Right lobe of liver (tissue), 6 donors: ENCODE measurements around the gene ABHD11. TPM values are rescaled to one million over a fixed set of nuclear protein-coding genes. Genes with fewer than 3 reads are reported as not detected.

Experiments
- ATAC-seq, 4 donors: fragments of 200-7000 bp; cut with Tn5 transposase; one replicate each; pipeline ENCODE4 v1.9.1; 2020; ENCODE audit warnings: mild to moderate bottlenecking in 4 of 4, moderate library complexity in 4 of 4
- DNase-seq, 3 donors: peaks; one replicate each; pipeline ENCODE4 v3.0.0-alpha.2; 2020
- H3K27ac ChIP-seq, 3 donors: fragments of 200-600 bp; one replicate each; pipeline ENCODE4 v1.8.0; 2022
- H3K27me3 ChIP-seq, 2 donors: fragments of 200-600 bp; one replicate each; pipeline ENCODE4 v1.8.0; 2022
- H3K36me3 ChIP-seq, 4 donors: fragments of 200-600 bp; sonication (generic) in 1 of 4; one replicate each; pipeline versions ENCODE4 v1.5.1 to v1.8.0; 2017 to 2022; ENCODE audit warnings: control low read depth in 1 of 4
- H3K4me1 ChIP-seq, 4 donors: fragments of 200-600 bp; sonication (generic) in 1 of 4; one replicate each; pipeline versions ENCODE4 v1.5.1 to v1.8.0; 2017 to 2022; ENCODE audit warnings: control low read depth in 1 of 4
- H3K4me3 ChIP-seq, 3 donors: fragments of 200-600 bp; one replicate each; pipeline ENCODE4 v1.8.0; 2022
- H3K9me3 ChIP-seq, 4 donors: fragments of 200-600 bp; sonication (generic) in 1 of 4; one replicate each; pipeline versions ENCODE4 v1.5.1 to v1.8.0; 2017 to 2022; ENCODE audit warnings: control low read depth in 1 of 4
- CTCF ChIP-seq, 4 donors: fragments of 200-600 bp in 3 of 4; fragments of 450-650 bp in 1 of 4; IDR thresholded peaks; one replicate each; pipeline versions ENCODE4 v1.5.1 to v1.8.0; 2016 to 2022; ENCODE audit warnings: antibody characterized with exemption in 4 of 4, mild to moderate bottlenecking in 2 of 4
- POLR2A ChIP-seq: fragments of 450-650 bp; IDR thresholded peaks from one replicate; pipeline ENCODE4 v1.6.1; 2017; ENCODE audit warnings: antibody characterized with exemption, mild to moderate bottlenecking
- WGBS: methylation state at CpG from one replicate; pipeline ENCODE4 v1.1.6; 2018; ENCODE audit warnings: low coverage, low lambda C conversion rate; ENCODE audit not compliant: insufficient coverage; ENCODE audit errors: missing lambda C conversion rate; 5-methylcytosine and 5-hydroxymethylcytosine counted together
- intact Hi-C, 2 donors: fragments of 100-400 bp; cut with DNase I; formaldehyde crosslinking; loops; one replicate each; pipeline versions ENCODE4 v1.11.2 to v1.14.1; 2022
- total RNA-seq, 6 experiments: library from RNA; depleted of rRNA in 2 of 6; stranded (reverse); fragments of >200 nt in 2 of 6; fragmentation: NEBNext Ultra II Directional in 3 of 6; extraction: Animal tissue kit (Norgen Biotek cat#: 25700) in 3 of 6; gene quantifications; one replicate each; pipeline versions ENCODE4 v1.1.0 to v1.2.4, GENCODE V29; 2016 to 2023
- donor health status: DM: no; HTN: yes; CAD: no.
- donor health status: DM: no; HTN: no; CAD: no.
- donor health status: DM: no; HTN: no; CAD: no.
- donor health status: DM: no; HTN: yes; CAD: no.
- donor health status: DM: no; HTN: yes; CAD: no.

ABHD11 gene
- total RNA-seq, 6 experiments from 2014 or later = 5.6 to 8.4 (median 7.0) TPM

GRCh38 chr7:73770002-73770859, 31.6 kb upstream of the ABHD11 start, which contains the start of gene CLDN3:
TSS of gene CLDN3 (minus strand) at chr7:73770270. CDS start at chr7:73770049, 221 bp downstream.
- ATAC-seq = peak; percentile 87 to 95 (median 90)
- intact Hi-C loops = no loop called here
- Histone ChIP-seq H3K27ac (peak within 1 kb of the TSS; percentile 73 to 82 (median 78)), H3K36me3 (no peaks in the 10 kb centered on the region), H3K4me3 (peak within 1 kb of the TSS; percentile 43 to 66 (median 60)), H3K4me1 (peaks cover 0 to 34% (median 12%) of the 10 kb centered on the region in 4 donors), H3K9me3 (no peaks in the 10 kb centered on the region), H3K27me3 (no peaks in the 10 kb centered on the region)
- peak; percentile 89 for TF ChIP-seq POLR2A
- TF ChIP-seq CTCF (IDR thresholded peaks at IDR 0.05) = no peak
- peak; percentile 95 to 98 (median 97) for DNase-seq
- WGBS = 0% methylated on average over 4 of the region's 82 CpGs

- DNase-seq = no peak
Observed at GRCh38 chr7:73769481-73770001, 30.9 kb upstream of the ABHD11 start.

GRCh38 chr7:73768641-73769480, 30.3 kb upstream of the ABHD11 start:
- WGBS = 69% methylated on average over 18 of the region's 53 CpGs
- Histone ChIP-seq H3K27me3 (no peaks in the 10 kb centered on the region), H3K27ac (peak overlapping the region in 1 of 3 donors; percentile 82), H3K36me3 (no peaks in the 10 kb centered on the region), H3K4me3 (peak overlapping the region; percentile 43 to 66 (median 60)), H3K9me3 (no peaks in the 10 kb centered on the region), H3K4me1 (peaks cover 0 to 21% (median 6%) of the 10 kb centered on the region in 4 donors)
- peak in 1 of 3 donors; percentile 55 for DNase-seq
- ATAC-seq = no peak
- TF ChIP-seq CTCF (IDR thresholded peaks at IDR 0.05) (no peak), POLR2A (no peak)
- intact Hi-C loops = no loop called here

More at GRCh38 chr7:73769481-73770001, 30.9 kb upstream of the ABHD11 start:
- ATAC-seq = peak; percentile 4 to 8 (median 6)
- intact Hi-C loops = no loop called here
- Histone ChIP-seq H3K27ac (peak overlapping the region; percentile 73 to 82 (median 78)), H3K4me1 (peaks cover 0 to 27% (median 10%) of the 10 kb centered on the region in 4 donors), H3K27me3 (no peaks in the 10 kb centered on the region), H3K4me3 (peak overlapping the region; percentile 43 to 66 (median 60)), H3K36me3 (no peaks in the 10 kb centered on the region), H3K9me3 (no peaks in the 10 kb centered on the region)
- no CpG with 5 or more reads among the region's 49 CpGs for WGBS
- TF ChIP-seq POLR2A (no peak), CTCF (IDR thresholded peaks at IDR 0.05) (no peak)

GRCh38 chr7:73766556-73767229, 28.1 kb upstream of the ABHD11 start:
- Histone ChIP-seq H3K4me1 (peaks cover 0 to 9% (median 0%) of the 10 kb centered on the region in 4 donors), H3K36me3 (no peaks in the 10 kb centered on the region), H3K27me3 (no peaks in the 10 kb centered on the region), H3K27ac (no peak overlapping the region), H3K4me3 (no peak overlapping the region), H3K9me3 (no peaks in the 10 kb centered on the region)
- DNase-seq (peak in 1 of 3 donors; percentile 23), ATAC-seq (no peak)
- no peak for TF ChIP-seq POLR2A
- no peak for TF ChIP-seq CTCF (IDR thresholded peaks at IDR 0.05)
- intact Hi-C loops = no loop called here
- 85% methylated on average over 13 of the region's 17 CpGs for WGBS
